ENCODE measurements around the gene ZNF543. TPM values are rescaled to one million over a fixed set of nuclear protein-coding genes. Genes with fewer than 3 reads are reported as not detected.

The ZNF543 gene
- total and polyA plus RNA-seq, 2 of the 8 experiments (the other 6 are each of a cell fraction or from before 2014, with no cell fraction given), result 1.8 to 9.0 TPM

- H4K91ac ChIP-seq (replicated peaks; ENCODE audit: insufficient read length, low read length), result no peak overlapping the region
- ChIA-PET CTCF (ENCODE audit: partially characterized antibody) (no interaction called here), POLR2A (ENCODE audit: partially characterized antibody) (interaction anchor here (0.7 to 2.5 kb wide), 4 partner anchors 8 to 28 kb away, joined by 3 to 20 read pairs (median 8); partner anchors contain the start of genes ZNF304 and ZNF548)
- H3K9ac ChIP-seq (replicated peaks in 1 of 4; ENCODE audit: extremely low read depth in 1 of 4, low read depth in 3 of 4, low read length in 3 of 4), result peak overlapping the region in 1 of 4 experiments; percentile 97; a peak in 1 of 7 replicates
- 0 out of 2 replicates have a peak overlapping the region, but pooled peaks have one; percentile 18 for H2AFZ ChIP-seq (ENCODE audit: low read length)
- H3K14ac ChIP-seq (ENCODE audit: insufficient read length), result no peak overlapping the region
- WGBS, 2 experiments (ENCODE audit: extremely low coverage in 1 of 2, insufficient coverage in 1 of 2, insufficient read length in 1 of 2, insufficient replicate concordance in 2 of 2, low coverage in 1 of 2, low lambda C conversion rate in 2 of 2, missing lambda C conversion rate in 1 of 2), result 91% methylated on average over 2 of the region's 2 CpGs; no CpG with 5 or more reads in 1 of the 2 experiments
- no peaks in the 10 kb centered on the region for H3K9me3 ChIP-seq (ENCODE audit: insufficient read depth in 2 of 2, low read depth in 1 of 2, low read length in 1 of 2)
- peaks cover 0 to 2% (median 1%) of the 10 kb centered on the region in 4 experiments; a peak in 2 of 7 replicates for H3K4me1 ChIP-seq (replicated peaks in 1 of 4; ENCODE audit: control insufficient read depth in 3 of 4, insufficient read depth in 4 of 4, low read length in 3 of 4)
- H2BK15ac ChIP-seq (ENCODE audit: low read length), result no peak overlapping the region
- H3K4ac ChIP-seq (replicated peaks; ENCODE audit: insufficient read length, low read depth, low read length), result no peak overlapping the region
- DNase-seq (ENCODE audit: low read depth in 1 of 2, low spot score in 2 of 2), result no peak
- H3K23me2 ChIP-seq (ENCODE audit: low read depth, low read length), result peaks cover 9% of the 10 kb centered on the region
- no peak overlapping the region for H3K23ac ChIP-seq (ENCODE audit: insufficient read length)
- H3K27me3 ChIP-seq (replicated peaks in 1 of 4; ENCODE audit: control insufficient read depth in 3 of 4, extremely low read depth in 1 of 4, insufficient read depth in 3 of 4, low read length in 3 of 4), result no peaks in the 10 kb centered on the region
- H2BK5ac ChIP-seq (ENCODE audit: low read depth, low read length), result no peak overlapping the region
- peaks cover 3% of the 10 kb centered on the region for H3K79me1 ChIP-seq (ENCODE audit: low read depth, low read length)
- no peak overlapping the region for H2BK20ac ChIP-seq (ENCODE audit: low read length)
- H3K4me3 ChIP-seq (ENCODE audit: extremely low read depth in 1 of 4, insufficient read depth in 2 of 4, low read depth in 3 of 4, low read length in 4 of 4), result peak overlapping the region; percentile 47 to 81 (median 56); a peak in 7 of 8 replicates
- peaks cover 1 to 6% (median 5%) of the 10 kb centered on the region in 4 experiments; a peak in 6 of 8 replicates for H3K36me3 ChIP-seq (ENCODE audit: control insufficient read depth in 2 of 4, insufficient read depth in 4 of 4, low read length in 3 of 4)
- no peak for FAIRE-seq
- peak overlapping the region; percentile 43; the same call in 1 of the 2 replicates for H2BK12ac ChIP-seq (ENCODE audit: low read depth, low read length)
- H2AK5ac ChIP-seq (ENCODE audit: low read depth, low read length), result no peak overlapping the region
- H3K18ac ChIP-seq (ENCODE audit: extremely low read depth, low read length), result no peak overlapping the region
- no peak overlapping the region for H3K56ac ChIP-seq (replicated peaks; ENCODE audit: insufficient read length, low read depth, low read length)
- no peak overlapping the region for H4K5ac ChIP-seq (ENCODE audit: insufficient read length, low read depth, low read length)
- H4K8ac ChIP-seq (ENCODE audit: extremely low read depth, insufficient read depth, low read length), result no peak overlapping the region
- H2BK120ac ChIP-seq (replicated peaks; ENCODE audit: low read depth, low read length), result no peak overlapping the region
- H3K79me2 ChIP-seq (ENCODE audit: control insufficient read depth in 1 of 2, insufficient read depth in 2 of 2, low read length in 2 of 2), result peaks cover 0 to 7% of the 10 kb centered on the region in 2 experiments; a peak in 1 of 4 replicates
- H3K4me2 ChIP-seq (ENCODE audit: insufficient read depth in 1 of 2, low read depth in 2 of 2, low read length in 2 of 2), result peak overlapping the region; percentile 67 to 77
- no peaks in the 10 kb centered on the region for H4K20me1 ChIP-seq (replicated peaks in 1 of 2; ENCODE audit: control insufficient read depth in 1 of 2, insufficient read depth in 2 of 2, low read length in 2 of 2)
- no peak overlapping the region for H3K27ac ChIP-seq (ENCODE audit: low read depth, low read length)
- TF ChIP-seq RBBP5 (IDR thresholded peaks at IDR 0.05; ENCODE audit: borderline replicate concordance, low read depth, low read length) (no peak), BCL11A (IDR thresholded peaks at IDR 0.05; ENCODE audit: low read depth in 2 of 2, low read length in 2 of 2) (no peak)
Measured at GRCh38 chr19:57362419-57362818, 42.1 kb downstream of the ZNF543 start.

Measured in H1 (cell line).